HepG2 (cell line): ENCODE measurements around the gene ATN1. TPM values are rescaled to one million over a fixed set of nuclear protein-coding genes. Genes with fewer than 3 reads are reported as not detected.

Source experiments
- ATAC-seq: fragments of 200-7000 bp; cut with Tn5 transposase; 3 replicates; pipeline ENCODE4 v1.9.1; 2020; ENCODE audit warnings: mild to moderate bottlenecking, moderate library complexity
- BruUV-seq: library from RNA; stranded (reverse); fragments of 400-500 nt; replicated peaks from 2 replicates; lab custom pipeline; 2021; lab: Mats Ljungman, UMichigan
- CTCF ChIA-PET: fragments of 300-600 bp; formaldehyde crosslinking; extraction: SDS; loops from one replicate; lab custom pipeline; 2021; ENCODE audit warnings: low total read pairs, inconsistent platforms, low intra/inter-chr PET ratio; lab: Yijun Ruan, JAX
- POLR2A ChIA-PET: fragments of 350-600 bp; sonication (Branson Sonifier 250); formaldehyde crosslinking; loops from one replicate; lab custom pipeline; 2020; ENCODE audit warnings: antibody characterized with exemption, inconsistent platforms; lab: Yijun Ruan, JAX
- DNase-seq: peaks from one replicate; pipeline ENCODE4 v3.0.0-alpha.2; 2015; ENCODE audit warnings: low spot score
- FAIRE-seq: peaks from 3 replicates; lab custom pipeline; 2011; peaks lifted over from hg19 to GRCh38; lab: Jason Lieb, UNC
- H2AFZ ChIP-seq: one replicate; pipeline ENCODE4 v1.6.1; 2011; ENCODE audit warnings: low read length, inconsistent platforms
- H3K27ac ChIP-seq: fragments of 300-600 bp; 3 replicates; pipeline ENCODE4 v1.8.0; 2011; ENCODE audit warnings: mixed run types, mild to moderate bottlenecking, mixed read lengths, low read length, inconsistent platforms; ENCODE audit not compliant: insufficient read depth; ENCODE audit errors: extremely low read length
- H3K27me3 ChIP-seq, 2 experiments: fragments of 200-600 bp in 1 of 2; 2 replicates in 1 of 2; 3 replicates in 1 of 2; pipeline versions ENCODE4 v1.6.0 to v1.8.0; 2011; ENCODE audit warnings: low read length in 2 of 2, mild to moderate bottlenecking in 2 of 2, moderate library complexity in 2 of 2, inconsistent platforms in 1 of 2; ENCODE audit not compliant: insufficient read depth in 2 of 2, control insufficient read depth in 1 of 2
- H3K36me3 ChIP-seq, 2 experiments: fragments of 200-600 bp in 1 of 2; replicated peaks in 1 of 2; 2 replicates in 1 of 2; 3 replicates in 1 of 2; pipeline versions ENCODE4 v1.5.1 to v1.8.0; 2011; ENCODE audit warnings: low read length in 2 of 2, inconsistent platforms in 1 of 2; ENCODE audit not compliant: insufficient read depth in 2 of 2, control insufficient read depth in 1 of 2
- H3K4me1 ChIP-seq: 2 replicates; pipeline ENCODE4 v1.5.1; 2012; ENCODE audit warnings: low read length, inconsistent platforms; ENCODE audit not compliant: insufficient read depth
- H3K4me2 ChIP-seq: 2 replicates; pipeline ENCODE4 v1.6.0; 2011; ENCODE audit warnings: low read depth, low read length, inconsistent platforms
- H3K4me3 ChIP-seq, 3 experiments: fragments of 200-600 bp in 1 of 3; sonication (generic), shearing (Covaris generic) in 1 of 3; replicated peaks in 1 of 3; 2 replicates each; pipeline ENCODE4 v1.5.1; 2011 to 2016; ENCODE audit warnings: low read length in 3 of 3, inconsistent platforms in 2 of 3, low read depth in 2 of 3, mild to moderate bottlenecking in 2 of 3, control low read depth in 1 of 3, mixed read lengths in 1 of 3; ENCODE audit not compliant: insufficient read depth in 1 of 3
- H3K79me2 ChIP-seq: one replicate; pipeline ENCODE4 v1.6.1; 2011; ENCODE audit warnings: low read length, inconsistent platforms; ENCODE audit not compliant: insufficient read depth
- H3K9ac ChIP-seq: 2 replicates; pipeline ENCODE4 v1.6.0; 2011; ENCODE audit warnings: mild to moderate bottlenecking, low read depth, low read length, inconsistent platforms; ENCODE audit not compliant: insufficient read depth
- H3K9me3 ChIP-seq: 2 replicates; pipeline ENCODE4 v1.5.1; 2012; ENCODE audit warnings: mild to moderate bottlenecking, low read length
- H4K20me1 ChIP-seq: 2 replicates; pipeline ENCODE4 v1.6.0; 2011; ENCODE audit warnings: inconsistent platforms, mild to moderate bottlenecking, low read length, moderate library complexity; ENCODE audit not compliant: insufficient read depth
- MIER2 ChIP-seq: IDR thresholded peaks from 2 replicates; pipeline ENCODE4 v1.6.1; 2016; ENCODE audit warnings: missing biosample characterization, missing genetic modification reagents
- MTF1 ChIP-seq: sonication (generic); formaldehyde crosslinking; IDR thresholded peaks from 2 replicates; pipeline ENCODE4 v1.5.0; 2020; ENCODE audit warnings: missing genetic modification reagents
- NFATC3 ChIP-seq: sonication (generic); formaldehyde crosslinking; IDR thresholded peaks from 2 replicates; pipeline ENCODE4 v1.5.1; 2020; ENCODE audit warnings: mild to moderate bottlenecking, missing genetic modification reagents
- SPEN ChIP-seq: sonication (generic); formaldehyde crosslinking; IDR thresholded peaks from 2 replicates; pipeline ENCODE4 v1.5.1; 2020; ENCODE audit warnings: low read depth, mild to moderate bottlenecking, missing genetic modification reagents
- TBX2 ChIP-seq: sonication (generic); formaldehyde crosslinking; IDR thresholded peaks from 2 replicates; pipeline ENCODE4 v1.5.0; 2020; ENCODE audit warnings: missing genetic modification reagents, mild to moderate bottlenecking, borderline replicate concordance
- ZC3H13 ChIP-seq: sonication (generic); formaldehyde crosslinking; IDR thresholded peaks from 2 replicates; pipeline ENCODE4 v1.8.1; 2023; ENCODE audit warnings: mild to moderate bottlenecking, missing genetic modification reagents, moderate library complexity
- ZNF12 ChIP-seq: sonication (generic); formaldehyde crosslinking; IDR thresholded peaks from 2 replicates; pipeline ENCODE4 v1.5.0; 2020; ENCODE audit warnings: missing genetic modification reagents
- ZNF7 ChIP-seq: IDR thresholded peaks from 2 replicates; pipeline ENCODE4 v1.6.1; 2016; ENCODE audit warnings: missing biosample characterization, missing genetic modification reagents
- ZNF768 ChIP-seq: sonication (generic); formaldehyde crosslinking; IDR thresholded peaks from 2 replicates; pipeline ENCODE4 v1.4.0; 2020; ENCODE audit warnings: missing genetic modification reagents
- WGBS: methylation state at CpG from one replicate; pipeline ENCODE4 v1.1.6; 2017; ENCODE audit warnings: low lambda C conversion rate; 5-methylcytosine and 5-hydroxymethylcytosine counted together
- in situ Hi-C: cut with HindIII; loops from 2 replicates; pipeline ENCODE4 v1.10.0; 2017; ENCODE audit warnings: low pct_unique_long_range_greater_than_20kb; ENCODE audit not compliant: extremely low pct_ligation_motif_present
- intact Hi-C: fragments of 100-400 bp; cut with micrococcal nuclease; formaldehyde crosslinking; loops from one replicate; pipeline ENCODE4 v1.10.0; 2022; ENCODE audit not compliant: unreplicated experiment
- polyA plus RNA-seq, 8 experiments: library from polyadenylated mRNA; depleted of rRNA in 3 of 8; stranded (reverse) in 7 of 8; unstranded in 1 of 8; fragments of >200 nt; fragmentation: Illumina TruSeq in 4 of 8; extraction: Trizol in 4 of 8; gene quantifications; 2 replicates each; pipeline versions ENCODE4 v1.2.1 to v1.2.3, GENCODE V29; 2011 to 2016; ENCODE audit warnings: low read depth in 4 of 8, missing spikeins in 1 of 8, mixed read lengths in 1 of 8; ENCODE audit not compliant: insufficient read depth in 1 of 8
- total RNA-seq, 5 experiments: library from RNA; depleted of rRNA; stranded (reverse); fragments of >200 nt; fragmentation: Illumina TruSeq; extraction: Trizol; gene quantifications; 2 replicates each; pipeline ENCODE4 v1.2.3, GENCODE V29; 2016; ENCODE audit warnings: low read depth in 1 of 5
- TF ChIP-seq, protein P1 (sequence below): sonication (generic); formaldehyde crosslinking; IDR thresholded peaks from 2 replicates; pipeline ENCODE4 v1.4.0; 2020; ENCODE audit warnings: missing genetic modification reagents
- TF ChIP-seq, protein P2 (sequence below): sonication (generic); formaldehyde crosslinking; IDR thresholded peaks from 2 replicates; pipeline ENCODE4 v1.4.0; 2020; ENCODE audit warnings: mild to moderate bottlenecking, missing genetic modification reagents
- TF ChIP-seq, protein P3 (sequence below): sonication (generic); formaldehyde crosslinking; IDR thresholded peaks from 2 replicates; pipeline ENCODE4 v1.5.0; 2020; ENCODE audit warnings: mild to moderate bottlenecking, missing genetic modification reagents, borderline replicate concordance
- TF ChIP-seq, protein P4 (sequence below): sonication (generic); formaldehyde crosslinking; conservative IDR thresholded peaks from 2 replicates; pipeline ENCODE4 v1.4.0; 2020; ENCODE audit warnings: mild to moderate bottlenecking, missing genetic modification reagents, moderate library complexity

The ATN1 gene
- total and polyA plus RNA-seq, 2 of the 13 experiments (the other 11 are each of a cell fraction or from before 2014, with no cell fraction given) = 2.1 to 8.6 TPM

DNA sequence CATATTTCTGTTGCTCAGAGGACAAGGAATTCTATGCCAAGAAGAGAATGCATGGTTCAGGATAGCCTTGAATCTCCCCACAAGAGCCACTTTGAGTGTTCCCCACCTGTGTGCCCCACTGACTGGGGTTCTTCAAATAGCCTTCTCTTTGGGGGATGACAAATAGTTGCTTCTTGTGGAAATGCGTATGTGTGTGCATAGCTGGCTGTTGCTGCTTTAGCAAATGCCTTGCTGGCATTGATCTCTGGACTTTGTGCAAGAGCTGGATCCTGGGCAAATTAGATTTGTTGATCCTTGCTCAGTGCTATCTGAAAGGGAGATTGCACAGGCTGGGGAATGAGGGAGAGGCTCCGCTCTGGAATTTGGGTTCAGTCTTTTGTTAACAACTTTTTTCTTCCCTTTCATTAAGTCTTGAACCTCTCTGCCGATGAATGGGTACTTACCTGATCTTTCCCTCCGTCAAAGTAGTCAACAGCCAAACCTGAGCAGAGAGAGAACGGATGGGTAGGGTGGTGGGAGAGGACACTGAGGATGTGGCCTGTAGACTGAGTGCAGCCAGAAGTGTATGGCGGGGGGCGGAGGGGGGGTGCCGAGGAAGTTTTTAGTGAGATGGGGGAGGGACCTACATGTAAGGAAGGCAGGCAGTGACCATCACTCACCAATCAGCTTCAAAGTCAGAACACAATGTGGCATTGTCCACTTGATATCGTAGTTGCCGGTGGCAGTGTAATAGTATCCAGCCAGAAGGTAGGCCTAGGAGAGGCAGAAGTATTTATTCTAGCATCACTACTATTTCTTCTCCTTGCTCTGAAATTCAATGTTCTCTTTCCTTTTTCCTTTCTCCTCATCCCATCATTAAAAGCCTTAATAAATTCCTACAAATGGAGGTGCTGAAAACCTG is 53.6 kb downstream of the ATN1 start:
- peak overlapping the region; percentile 71 for H3K4me2 ChIP-seq
- in situ Hi-C loops = loop anchor here (5.0 kb wide), 1 partner anchor 36 kb away; the partner anchor contains the start of gene LPCAT3
- no peaks in the 10 kb centered on the region for H3K79me2 ChIP-seq
- FAIRE-seq (peak; percentile 92), ATAC-seq (peak; percentile 90), DNase-seq (peak; percentile 96)
- no peak overlapping the region for H2AFZ ChIP-seq
- 4% methylated on average over 9 of the region's 10 CpGs for whole genome bisulfite sequencing
- TSS peak; percentile 67 for BruUV-seq
- H4K20me1 ChIP-seq = no peaks in the 10 kb centered on the region
- H3K36me3 ChIP-seq = peaks cover 6 to 22% of the 10 kb centered on the region in 2 experiments
- CTCF ChIA-PET = no interaction called here
- H3K4me3 ChIP-seq = peak overlapping the region in 2 of 3 experiments; percentile 25 to 29; a peak in 4 of 6 replicates
- peak overlapping the region; percentile 67 for H3K9ac ChIP-seq
- POLR2A ChIA-PET = interaction anchor here (0.6 to 5.4 kb wide), 20 partner anchors 9 to 148 kb away, joined by 3 to 65 read pairs (median 4); partner anchors contain the start of genes C12orf57, C1S, CLSTN3 and EMG1
- no peaks in the 10 kb centered on the region for H3K27me3 ChIP-seq
- peak overlapping the region; percentile 98 for H3K27ac ChIP-seq
- H3K4me1 ChIP-seq = peaks cover 64% of the 10 kb centered on the region
- intact Hi-C loops = loop anchor here (1.0 to 2.0 kb wide), 2 partner anchors 10 to 37 kb away; partner anchors contain the start of gene LPCAT3
- H3K9me3 ChIP-seq = no peaks in the 10 kb centered on the region
- TF ChIP-seq NFATC3 (CRISPR knock-in tag) (no peak), ZC3H13 (CRISPR knock-in tag) (0 out of 2 replicates have a peak, but pooled peaks have one; percentile 21), MIER2 (CRISPR knock-in tag) (0 out of 2 replicates have a peak, but pooled peaks have one; percentile 8), ZNF12 (CRISPR knock-in tag) (peak; percentile 82), SPEN (peak; percentile 59; the same call in 1 of the 2 replicates), ZNF768 (CRISPR knock-in tag) (no peak), MTF1 (CRISPR knock-in tag) (no peak), TBX2 (peak; percentile 84), ZNF7 (CRISPR knock-in tag) (no peak)
- TF ChIP-seq, protein P1, sequence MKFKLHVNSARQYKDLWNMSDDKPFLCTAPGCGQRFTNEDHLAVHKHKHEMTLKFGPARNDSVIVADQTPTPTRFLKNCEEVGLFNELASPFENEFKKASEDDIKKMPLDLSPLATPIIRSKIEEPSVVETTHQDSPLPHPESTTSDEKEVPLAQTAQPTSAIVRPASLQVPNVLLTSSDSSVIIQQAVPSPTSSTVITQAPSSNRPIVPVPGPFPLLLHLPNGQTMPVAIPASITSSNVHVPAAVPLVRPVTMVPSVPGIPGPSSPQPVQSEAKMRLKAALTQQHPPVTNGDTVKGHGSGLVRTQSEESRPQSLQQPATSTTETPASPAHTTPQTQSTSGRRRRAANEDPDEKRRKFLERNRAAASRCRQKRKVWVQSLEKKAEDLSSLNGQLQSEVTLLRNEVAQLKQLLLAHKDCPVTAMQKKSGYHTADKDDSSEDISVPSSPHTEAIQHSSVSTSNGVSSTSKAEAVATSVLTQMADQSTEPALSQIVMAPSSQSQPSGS (CRISPR knock-in tag) = peak; percentile 65; the same call in 1 of the 2 replicates
- TF ChIP-seq, protein P2, sequence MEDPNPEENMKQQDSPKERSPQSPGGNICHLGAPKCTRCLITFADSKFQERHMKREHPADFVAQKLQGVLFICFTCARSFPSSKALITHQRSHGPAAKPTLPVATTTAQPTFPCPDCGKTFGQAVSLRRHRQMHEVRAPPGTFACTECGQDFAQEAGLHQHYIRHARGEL (CRISPR knock-in tag) = no peak
- TF ChIP-seq, protein P3, sequence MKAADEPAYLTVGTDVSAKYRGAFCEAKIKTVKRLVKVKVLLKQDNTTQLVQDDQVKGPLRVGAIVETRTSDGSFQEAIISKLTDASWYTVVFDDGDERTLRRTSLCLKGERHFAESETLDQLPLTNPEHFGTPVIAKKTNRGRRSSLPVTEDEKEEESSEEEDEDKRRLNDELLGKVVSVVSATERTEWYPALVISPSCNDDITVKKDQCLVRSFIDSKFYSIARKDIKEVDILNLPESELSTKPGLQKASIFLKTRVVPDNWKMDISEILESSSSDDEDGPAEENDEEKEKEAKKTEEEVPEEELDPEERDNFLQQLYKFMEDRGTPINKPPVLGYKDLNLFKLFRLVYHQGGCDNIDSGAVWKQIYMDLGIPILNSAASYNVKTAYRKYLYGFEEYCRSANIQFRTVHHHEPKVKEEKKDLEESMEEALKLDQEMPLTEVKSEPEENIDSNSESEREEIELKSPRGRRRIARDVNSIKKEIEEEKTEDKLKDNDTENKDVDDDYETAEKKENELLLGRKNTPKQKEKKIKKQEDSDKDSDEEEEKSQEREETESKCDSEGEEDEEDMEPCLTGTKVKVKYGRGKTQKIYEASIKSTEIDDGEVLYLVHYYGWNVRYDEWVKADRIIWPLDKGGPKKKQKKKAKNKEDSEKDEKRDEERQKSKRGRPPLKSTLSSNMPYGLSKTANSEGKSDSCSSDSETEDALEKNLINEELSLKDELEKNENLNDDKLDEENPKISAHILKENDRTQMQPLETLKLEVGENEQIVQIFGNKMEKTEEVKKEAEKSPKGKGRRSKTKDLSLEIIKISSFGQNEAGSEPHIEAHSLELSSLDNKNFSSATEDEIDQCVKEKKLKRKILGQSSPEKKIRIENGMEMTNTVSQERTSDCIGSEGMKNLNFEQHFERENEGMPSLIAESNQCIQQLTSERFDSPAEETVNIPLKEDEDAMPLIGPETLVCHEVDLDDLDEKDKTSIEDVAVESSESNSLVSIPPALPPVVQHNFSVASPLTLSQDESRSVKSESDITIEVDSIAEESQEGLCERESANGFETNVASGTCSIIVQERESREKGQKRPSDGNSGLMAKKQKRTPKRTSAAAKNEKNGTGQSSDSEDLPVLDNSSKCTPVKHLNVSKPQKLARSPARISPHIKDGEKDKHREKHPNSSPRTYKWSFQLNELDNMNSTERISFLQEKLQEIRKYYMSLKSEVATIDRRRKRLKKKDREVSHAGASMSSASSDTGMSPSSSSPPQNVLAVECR (CRISPR knock-in tag) = no peak; the same call in 1 of the 2 replicates
- TF ChIP-seq, protein P4, sequence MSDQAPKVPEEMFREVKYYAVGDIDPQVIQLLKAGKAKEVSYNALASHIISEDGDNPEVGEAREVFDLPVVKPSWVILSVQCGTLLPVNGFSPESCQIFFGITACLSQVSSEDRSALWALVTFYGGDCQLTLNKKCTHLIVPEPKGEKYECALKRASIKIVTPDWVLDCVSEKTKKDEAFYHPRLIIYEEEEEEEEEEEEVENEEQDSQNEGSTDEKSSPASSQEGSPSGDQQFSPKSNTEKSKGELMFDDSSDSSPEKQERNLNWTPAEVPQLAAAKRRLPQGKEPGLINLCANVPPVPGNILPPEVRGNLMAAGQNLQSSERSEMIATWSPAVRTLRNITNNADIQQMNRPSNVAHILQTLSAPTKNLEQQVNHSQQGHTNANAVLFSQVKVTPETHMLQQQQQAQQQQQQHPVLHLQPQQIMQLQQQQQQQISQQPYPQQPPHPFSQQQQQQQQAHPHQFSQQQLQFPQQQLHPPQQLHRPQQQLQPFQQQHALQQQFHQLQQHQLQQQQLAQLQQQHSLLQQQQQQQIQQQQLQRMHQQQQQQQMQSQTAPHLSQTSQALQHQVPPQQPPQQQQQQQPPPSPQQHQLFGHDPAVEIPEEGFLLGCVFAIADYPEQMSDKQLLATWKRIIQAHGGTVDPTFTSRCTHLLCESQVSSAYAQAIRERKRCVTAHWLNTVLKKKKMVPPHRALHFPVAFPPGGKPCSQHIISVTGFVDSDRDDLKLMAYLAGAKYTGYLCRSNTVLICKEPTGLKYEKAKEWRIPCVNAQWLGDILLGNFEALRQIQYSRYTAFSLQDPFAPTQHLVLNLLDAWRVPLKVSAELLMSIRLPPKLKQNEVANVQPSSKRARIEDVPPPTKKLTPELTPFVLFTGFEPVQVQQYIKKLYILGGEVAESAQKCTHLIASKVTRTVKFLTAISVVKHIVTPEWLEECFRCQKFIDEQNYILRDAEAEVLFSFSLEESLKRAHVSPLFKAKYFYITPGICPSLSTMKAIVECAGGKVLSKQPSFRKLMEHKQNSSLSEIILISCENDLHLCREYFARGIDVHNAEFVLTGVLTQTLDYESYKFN = peak; percentile 96
